ENCODE data around the gene RASSF7. TPM values are rescaled to one million over a fixed set of nuclear protein-coding genes. Genes with fewer than 3 reads are reported as not detected.

The RASSF7 gene
- total and polyA plus RNA-seq, 2 of the 8 experiments (the other 6 are each of a cell fraction or from before 2014, with no cell fraction given) = 22.3 to 43.9 TPM

DNA sequence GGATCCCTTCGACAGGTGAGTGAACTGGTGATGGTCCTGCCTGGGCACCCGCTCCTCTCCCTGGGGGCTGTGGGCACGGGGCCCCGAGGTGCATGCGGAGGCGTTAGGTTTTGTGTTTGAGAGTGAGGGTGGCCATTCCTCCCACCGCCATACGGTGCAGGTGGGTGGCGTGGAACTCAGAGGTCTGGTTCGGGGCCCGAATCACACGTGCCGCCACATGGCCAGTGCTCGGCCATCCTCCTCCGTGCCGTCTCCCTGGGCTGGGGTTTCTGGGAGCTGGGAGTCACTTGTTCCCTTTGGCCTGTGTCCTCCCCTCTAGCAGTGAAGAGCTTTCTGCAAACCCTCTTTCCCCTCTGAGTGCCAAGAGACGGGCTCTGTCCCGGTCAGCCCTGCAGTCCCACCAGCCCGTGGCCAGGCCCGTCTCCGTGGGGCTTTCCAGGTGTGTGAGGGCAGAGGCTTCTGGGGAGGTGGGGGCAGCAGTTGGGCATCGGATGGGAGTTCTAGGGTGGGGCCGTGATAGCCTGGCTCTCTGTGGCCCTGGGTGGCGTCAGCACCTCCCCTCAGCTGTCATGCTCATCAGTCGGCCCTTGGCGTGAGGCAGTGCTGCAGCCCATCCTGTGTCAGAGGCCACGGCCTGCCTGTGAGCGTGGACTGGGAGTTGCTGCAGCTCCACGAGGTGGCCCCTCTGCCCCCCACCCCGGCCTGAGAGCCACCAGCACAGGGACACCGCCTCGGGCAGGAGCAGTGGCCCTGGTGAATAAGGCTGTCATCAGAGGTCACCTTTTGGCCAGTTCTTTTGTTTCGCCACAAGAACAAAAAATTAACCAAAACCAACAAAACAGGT, 44.7 kb downstream of the RASSF7 start:
- H3K9ac ChIP-seq (replicated peaks in 1 of 4; ENCODE audit: extremely low read depth in 1 of 4, low read depth in 3 of 4, low read length in 3 of 4) = no peak overlapping the region
- no peaks in the 10 kb centered on the region for H3K23me2 ChIP-seq (ENCODE audit: low read depth, low read length)
- ChIA-PET POLR2A (ENCODE audit: partially characterized antibody) (interaction anchor here (1.6 kb wide), 1 partner anchor 33 kb away, joined by 4 read pairs; no protein-coding TSS in a partner anchor), CTCF (ENCODE audit: partially characterized antibody) (interaction anchor here (0.6 to 1.3 kb wide), 3 partner anchors 11 to 51 kb away, joined by 3 to 4 read pairs (median 3); no protein-coding TSS in a partner anchor)
- no peak overlapping the region for H2AFZ ChIP-seq (ENCODE audit: low read length)
- FAIRE-seq = no peak
- no peak overlapping the region for H3K14ac ChIP-seq (ENCODE audit: insufficient read length)
- no peak overlapping the region for H4K5ac ChIP-seq (ENCODE audit: insufficient read length, low read depth, low read length)
- H4K8ac ChIP-seq (ENCODE audit: extremely low read depth, insufficient read depth, low read length) = no peak overlapping the region
- H3K79me2 ChIP-seq (ENCODE audit: control insufficient read depth in 1 of 2, insufficient read depth in 2 of 2, low read length in 2 of 2) = no peaks in the 10 kb centered on the region
- H3K4ac ChIP-seq (replicated peaks; ENCODE audit: insufficient read length, low read depth, low read length) = no peak overlapping the region
- WGBS, 2 experiments (ENCODE audit: extremely low coverage in 1 of 2, insufficient coverage in 1 of 2, insufficient read length in 1 of 2, insufficient replicate concordance in 2 of 2, low coverage in 1 of 2, low lambda C conversion rate in 2 of 2, missing lambda C conversion rate in 1 of 2) = 94% methylated on average over 33 of the region's 33 CpGs; no CpG with 5 or more reads in 1 of the 2 experiments
- no peak overlapping the region for H4K91ac ChIP-seq (replicated peaks; ENCODE audit: insufficient read length, low read length)
- H3K27ac ChIP-seq (ENCODE audit: low read depth, low read length) = no peak overlapping the region
- peaks cover 29 to 79% (median 61%) of the 10 kb centered on the region in 4 experiments for H3K36me3 ChIP-seq (ENCODE audit: control insufficient read depth in 2 of 4, insufficient read depth in 4 of 4, low read length in 3 of 4)
- H2BK12ac ChIP-seq (ENCODE audit: low read depth, low read length) = no peak overlapping the region
- H3K4me2 ChIP-seq (ENCODE audit: insufficient read depth in 1 of 2, low read depth in 2 of 2, low read length in 2 of 2) = no peak overlapping the region
- H3K23ac ChIP-seq (ENCODE audit: insufficient read length) = no peak overlapping the region
- no peak overlapping the region for H2BK120ac ChIP-seq (replicated peaks; ENCODE audit: low read depth, low read length)
- no peak overlapping the region for H3K18ac ChIP-seq (ENCODE audit: extremely low read depth, low read length)
- H3K56ac ChIP-seq (replicated peaks; ENCODE audit: insufficient read length, low read depth, low read length) = no peak overlapping the region
- no peak overlapping the region; the same call in 1 of the 2 replicates for H2BK5ac ChIP-seq (ENCODE audit: low read depth, low read length)
- H2BK20ac ChIP-seq (ENCODE audit: low read length) = no peak overlapping the region
- H3K27me3 ChIP-seq (replicated peaks in 1 of 4; ENCODE audit: control insufficient read depth in 3 of 4, extremely low read depth in 1 of 4, insufficient read depth in 3 of 4, low read length in 3 of 4) = no peaks in the 10 kb centered on the region
- H3K4me1 ChIP-seq (replicated peaks in 1 of 4; ENCODE audit: control insufficient read depth in 3 of 4, insufficient read depth in 4 of 4, low read length in 3 of 4) = no peaks in the 10 kb centered on the region
- no peak overlapping the region for H2BK15ac ChIP-seq (ENCODE audit: low read length)
- peaks cover 4% of the 10 kb centered on the region; the same call in 1 of the 2 replicates for H3K79me1 ChIP-seq (ENCODE audit: low read depth, low read length)
- no peak overlapping the region for H2AK5ac ChIP-seq (ENCODE audit: low read depth, low read length)
- H4K20me1 ChIP-seq (replicated peaks in 1 of 2; ENCODE audit: control insufficient read depth in 1 of 2, insufficient read depth in 2 of 2, low read length in 2 of 2) = peaks cover 4 to 20% of the 10 kb centered on the region in 2 experiments
- no peak for DNase-seq (ENCODE audit: low read depth in 1 of 2, low spot score in 2 of 2)
- no peak overlapping the region for H3K4me3 ChIP-seq (ENCODE audit: extremely low read depth in 1 of 4, insufficient read depth in 2 of 4, low read depth in 3 of 4, low read length in 4 of 4)
- H3K9me3 ChIP-seq (ENCODE audit: insufficient read depth in 2 of 2, low read depth in 1 of 2, low read length in 1 of 2) = no peaks in the 10 kb centered on the region
- no peak for TF ChIP-seq CBX5 (IDR thresholded peaks at IDR 0.05; ENCODE audit: low read depth, low read length)
- no peak for TF ChIP-seq RNF2 (IDR thresholded peaks at IDR 0.05; ENCODE audit: borderline replicate concordance, low read depth, low read length, missing control alignments, poor library complexity, severe bottlenecking)
- TF ChIP-seq POU5F1 (IDR thresholded peaks at IDR 0.05; ENCODE audit: low read depth, low read length) = no peak
- TF ChIP-seq SIX5 (IDR thresholded peaks at IDR 0.05; ENCODE audit: low read depth, low read length) = no peak
- TF ChIP-seq, protein P1, sequence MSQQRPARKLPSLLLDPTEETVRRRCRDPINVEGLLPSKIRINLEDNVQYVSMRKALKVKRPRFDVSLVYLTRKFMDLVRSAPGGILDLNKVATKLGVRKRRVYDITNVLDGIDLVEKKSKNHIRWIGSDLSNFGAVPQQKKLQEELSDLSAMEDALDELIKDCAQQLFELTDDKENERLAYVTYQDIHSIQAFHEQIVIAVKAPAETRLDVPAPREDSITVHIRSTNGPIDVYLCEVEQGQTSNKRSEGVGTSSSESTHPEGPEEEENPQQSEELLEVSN (IDR thresholded peaks at IDR 0.05) = no peak
- no peak for TF ChIP-seq FOSL1 (IDR thresholded peaks at IDR 0.05; ENCODE audit: insufficient read depth, low read depth, low read length)
- TF ChIP-seq SP4 (IDR thresholded peaks at IDR 0.05; ENCODE audit: low read length) = no peak
- no peak for TF ChIP-seq KDM5A (IDR thresholded peaks at IDR 0.05; ENCODE audit: low read length)
- no peak for TF ChIP-seq ZNF274 (IDR thresholded peaks at IDR 0.05; ENCODE audit: borderline replicate concordance, extremely low read depth, low read length)
- TF ChIP-seq, protein P2, sequence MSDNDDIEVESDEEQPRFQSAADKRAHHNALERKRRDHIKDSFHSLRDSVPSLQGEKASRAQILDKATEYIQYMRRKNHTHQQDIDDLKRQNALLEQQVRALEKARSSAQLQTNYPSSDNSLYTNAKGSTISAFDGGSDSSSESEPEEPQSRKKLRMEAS (IDR thresholded peaks at IDR 0.05) = no peak
- TF ChIP-seq SIN3A (conservative IDR thresholded peaks at IDR 0.05 in 1 of 2, IDR thresholded peaks at IDR 0.05 in 1 of 2; ENCODE audit: low read depth in 1 of 2, low read length in 2 of 2) = no peak
